Thymus (tissue), 11 donors: ENCODE results near the gene MAP6. TPM values are rescaled to one million over a fixed set of nuclear protein-coding genes. Genes with fewer than 3 reads are reported as not detected.

Experiments used
- DNase-seq, 9 donors: peaks; one replicate each; pipeline ENCODE4 v3.0.0-alpha.2; 2013; ENCODE audit warnings: low spot score in 9 of 9, low read depth in 6 of 9, missing footprints in 1 of 9
- H3K27ac ChIP-seq, 2 donors: one replicate each; pipeline ENCODE4 v1.5.1; 2013; ENCODE audit warnings: control low read depth in 1 of 2, low read depth in 1 of 2, low read length in 1 of 2, mild to moderate bottlenecking in 1 of 2, moderate library complexity in 1 of 2
- H3K27me3 ChIP-seq, 2 donors: one replicate each; pipeline ENCODE4 v1.5.1; 2013; ENCODE audit warnings: low read length in 1 of 2; ENCODE audit not compliant: control insufficient read depth in 2 of 2, insufficient read depth in 1 of 2
- H3K36me3 ChIP-seq, 2 donors: one replicate each; pipeline ENCODE4 v1.5.1; 2013; ENCODE audit warnings: low read length in 1 of 2, mild to moderate bottlenecking in 1 of 2, moderate library complexity in 1 of 2; ENCODE audit not compliant: control insufficient read depth in 2 of 2, insufficient read depth in 2 of 2
- H3K4me1 ChIP-seq, 2 donors: one replicate each; pipeline ENCODE4 v1.5.1; 2013; ENCODE audit warnings: low read length in 2 of 2; ENCODE audit not compliant: control insufficient read depth in 2 of 2, insufficient read depth in 2 of 2
- H3K4me3 ChIP-seq, 2 donors: one replicate each; pipeline ENCODE4 v1.5.1; 2013; ENCODE audit warnings: low read length in 2 of 2, control low read depth in 1 of 2, mild to moderate bottlenecking in 1 of 2
- H3K9me3 ChIP-seq, 2 donors: one replicate each; pipeline ENCODE4 v1.5.1; 2013; ENCODE audit warnings: low read length in 1 of 2, mild to moderate bottlenecking in 1 of 2; ENCODE audit not compliant: control insufficient read depth in 2 of 2, insufficient read depth in 1 of 2
- WGBS: extraction: QIAGEN DNeasy Blood & Tissue Kit; methylation state at CpG from one replicate; pipeline ENCODE4 v1.1.7; 2013; 5-methylcytosine and 5-hydroxymethylcytosine counted together
- polyA plus RNA-seq: library from polyadenylated mRNA; stranded (reverse); fragments of 200-250 nt; gene quantifications from one replicate; pipeline ENCODE4 v1.2.3, GENCODE V29; 2013
- total RNA-seq: library from RNA; stranded (reverse); fragments of 120-200 nt; gene quantifications from one replicate; pipeline ENCODE4 v1.2.4, GENCODE V29; 2013
- donor health status: healthy.

The MAP6 gene
- total and polyA plus RNA-seq, 2 donors, result 1.3 TPM

DNA sequence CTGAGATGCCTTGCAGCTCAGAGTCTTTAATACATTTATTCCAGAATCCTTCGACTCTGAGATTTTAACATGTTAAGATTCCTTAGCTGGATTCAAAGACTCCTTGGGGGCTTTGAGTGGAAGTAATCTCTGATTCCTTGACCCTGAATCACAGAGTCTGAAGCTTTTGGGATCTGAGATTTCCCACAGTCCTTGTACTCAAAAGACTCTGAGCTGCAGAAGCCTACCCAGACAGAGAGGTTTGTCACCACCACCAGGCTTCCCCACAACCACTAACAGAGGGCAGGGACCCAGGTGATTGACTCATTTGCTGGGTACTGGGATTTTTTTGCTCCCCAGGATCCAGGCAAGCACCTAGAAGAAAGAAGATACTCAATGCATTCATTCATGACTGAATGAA, 108.2 kb downstream of the MAP6 start:
- Histone ChIP-seq H3K9me3 (no peaks in the 10 kb centered on the region), H3K27me3 (peaks cover 0 to 4% of the 10 kb centered on the region in 2 donors), H3K4me3 (no peak overlapping the region), H3K36me3 (no peaks in the 10 kb centered on the region), H3K27ac (no peak overlapping the region), H3K4me1 (peaks cover 5 to 59% of the 10 kb centered on the region in 2 donors)
- no peak for DNase-seq
- 91% methylated on average over 1 of the region's 1 CpG for WGBS

DNA sequence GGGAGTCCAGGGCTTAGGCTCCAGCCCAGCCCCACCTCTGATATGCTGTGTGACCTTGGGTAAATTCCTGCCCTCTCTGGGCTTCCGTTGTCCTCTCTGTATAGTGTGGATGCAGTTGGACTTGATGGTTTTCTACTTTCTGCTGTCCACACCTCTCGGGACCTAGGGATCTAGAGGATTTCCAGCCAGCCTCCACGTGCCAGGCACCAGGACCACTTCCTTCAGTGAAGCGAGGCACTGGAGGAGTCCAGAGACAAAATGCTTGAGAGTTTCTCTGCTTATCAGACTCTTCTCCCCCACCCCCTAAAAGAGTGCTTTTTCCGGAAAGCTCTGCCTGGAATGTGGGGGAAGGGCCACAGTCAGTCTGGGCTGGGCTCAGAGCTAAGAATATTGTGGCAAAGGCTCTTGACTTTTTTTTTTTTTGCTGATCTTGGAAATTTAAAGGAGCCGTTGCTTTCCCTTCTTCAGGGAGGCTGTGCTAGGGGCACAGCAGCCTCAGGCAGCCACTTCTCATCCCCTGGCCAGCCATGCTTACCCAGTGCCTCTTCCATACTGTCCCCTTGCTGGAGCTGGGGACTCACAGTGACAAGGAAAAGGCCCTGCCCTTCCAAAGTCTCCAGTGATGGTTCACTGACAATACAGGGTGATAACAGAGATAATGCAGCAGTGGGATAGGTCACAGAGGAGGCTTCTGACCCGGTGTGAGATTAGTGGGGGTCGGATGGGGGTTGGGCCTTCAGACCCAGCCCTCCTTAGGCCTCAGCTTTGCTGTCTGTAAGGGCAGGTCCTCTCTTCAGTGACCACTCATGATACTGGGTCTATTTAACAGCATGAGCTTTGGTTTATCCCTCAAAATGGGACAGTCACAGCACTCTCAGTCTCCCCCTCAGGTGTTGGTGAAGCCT, 109.6 kb downstream of the MAP6 start:
- Histone ChIP-seq H3K27me3 (peaks cover 0 to 4% of the 10 kb centered on the region in 2 donors), H3K9me3 (peaks cover 0 to 4% of the 10 kb centered on the region in 2 donors), H3K36me3 (no peaks in the 10 kb centered on the region), H3K4me1 (peaks cover 5 to 57% of the 10 kb centered on the region in 2 donors), H3K4me3 (no peak overlapping the region), H3K27ac (peak overlapping the region; percentile 58 to 73)
- WGBS, result 86% methylated on average over 8 of the region's 8 CpGs
- no peak for DNase-seq

DNA sequence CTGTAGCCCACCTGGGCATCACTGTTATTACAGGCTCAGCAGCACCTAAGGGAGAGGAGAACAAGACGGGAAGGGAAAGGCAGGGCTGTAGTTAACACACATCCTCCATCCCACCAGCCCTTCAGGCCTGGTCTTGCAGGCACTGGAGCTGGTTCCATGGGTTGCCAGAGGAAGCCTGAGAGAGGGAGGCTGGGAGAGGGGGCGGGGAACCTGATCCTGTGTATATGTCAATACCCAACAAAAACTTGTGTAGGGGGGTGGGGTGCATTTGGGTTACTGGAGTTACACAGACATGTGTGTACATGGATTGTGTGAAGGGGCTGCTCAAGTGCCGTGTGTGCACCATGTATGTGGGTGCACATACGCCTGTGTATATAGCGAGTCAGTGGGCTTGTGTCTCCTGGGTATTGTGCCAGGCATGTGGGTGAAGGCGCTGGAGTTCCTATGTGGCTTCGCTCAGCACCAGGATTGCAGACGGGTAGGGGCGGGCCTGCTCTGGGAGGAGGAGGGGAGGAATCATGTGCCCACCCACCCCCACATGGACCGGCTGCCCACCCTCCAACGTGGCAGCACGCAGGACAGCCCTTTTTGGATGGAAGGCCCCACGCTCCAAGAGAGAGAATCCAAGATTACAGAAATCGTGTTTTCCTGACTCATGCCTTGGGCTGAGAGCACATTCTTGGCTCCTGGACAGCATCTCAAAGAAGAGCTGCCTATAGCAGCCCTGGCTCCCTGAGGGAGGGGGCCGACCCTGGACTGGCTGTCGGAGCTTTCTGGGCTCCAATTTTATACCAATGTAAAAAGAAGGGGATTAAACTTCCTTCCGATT, 111.0 kb downstream of the MAP6 start:
- peaks cover 0 to 4% of the 10 kb centered on the region in 2 donors for H3K27me3 ChIP-seq
- WGBS, result 91% methylated on average over 17 of the region's 17 CpGs
- H3K27ac ChIP-seq, result peak overlapping the region; percentile 54 to 73
- H3K4me3 ChIP-seq, result no peak overlapping the region
- no peak for DNase-seq
- H3K36me3 ChIP-seq, result no peaks in the 10 kb centered on the region
- peaks cover 0 to 6% of the 10 kb centered on the region in 2 donors for H3K9me3 ChIP-seq
- H3K4me1 ChIP-seq, result peaks cover 5 to 48% of the 10 kb centered on the region in 2 donors

DNA sequence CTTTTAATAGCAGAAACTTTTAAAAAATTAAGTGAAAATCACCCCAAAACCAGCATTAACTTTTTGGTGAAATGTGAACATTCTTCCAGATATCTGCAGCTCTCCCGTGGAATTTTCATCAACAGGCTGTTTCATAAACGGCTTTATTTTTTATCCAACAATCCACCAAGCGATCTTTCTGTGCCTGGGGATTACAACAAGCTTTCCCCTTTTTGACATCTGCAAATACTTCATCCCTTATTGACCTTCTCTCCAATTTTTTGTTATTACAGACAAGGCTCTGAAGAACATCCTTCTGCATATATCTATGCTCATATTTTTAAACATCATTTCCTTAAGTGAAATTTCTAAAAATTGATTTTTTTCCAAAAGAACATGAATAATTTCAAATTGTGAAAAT, 112.6 kb downstream of the MAP6 start:
- no peak overlapping the region for H3K27ac ChIP-seq

DNA sequence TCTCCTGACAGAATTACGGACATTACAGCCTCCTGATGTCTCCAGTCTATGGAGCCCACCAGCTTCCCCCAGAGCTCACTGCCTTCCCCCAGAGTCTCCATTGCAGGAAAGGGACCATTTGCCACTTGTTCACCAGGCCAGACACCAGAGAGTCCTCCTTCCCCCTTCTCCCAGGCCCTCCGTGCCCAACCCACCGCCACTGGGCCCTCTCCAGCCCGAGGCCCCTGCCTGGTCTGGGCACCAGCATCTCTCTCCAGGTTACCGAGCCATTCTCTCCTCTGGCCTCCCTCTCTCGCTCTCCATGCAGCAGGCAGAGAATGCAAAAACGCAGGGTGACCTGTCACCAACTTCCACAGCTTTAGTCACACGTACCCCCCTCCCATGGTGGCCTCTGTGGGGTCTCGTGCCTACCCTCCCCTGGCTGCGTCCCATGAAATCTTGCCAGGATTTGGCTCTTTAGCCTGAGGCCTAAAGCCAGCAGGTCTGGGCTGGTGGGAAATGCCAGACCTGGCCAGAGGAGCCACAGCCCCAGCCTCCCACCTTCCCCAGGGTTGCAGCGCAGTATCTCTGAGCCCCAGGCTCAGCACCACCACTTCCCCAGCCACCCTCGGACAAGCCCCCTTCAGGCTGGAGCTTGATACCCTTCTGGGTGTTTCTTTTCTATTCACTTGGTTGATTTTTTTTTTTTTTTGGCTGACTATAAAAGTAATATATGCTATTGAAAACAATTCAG, 113.6 kb downstream of the MAP6 start:
- H3K27ac ChIP-seq, result peak overlapping the region in 1 of 2 donors; percentile 71
- no peak for DNase-seq
- H3K36me3 ChIP-seq, result no peaks in the 10 kb centered on the region
- H3K4me1 ChIP-seq, result peaks cover 0 to 34% of the 10 kb centered on the region in 2 donors
- peaks cover 0 to 6% of the 10 kb centered on the region in 2 donors for H3K9me3 ChIP-seq
- H3K4me3 ChIP-seq, result no peak overlapping the region
- 93% methylated on average over 12 of the region's 12 CpGs for WGBS
- H3K27me3 ChIP-seq, result no peaks in the 10 kb centered on the region

More for the DNA sequence above, 112.6 kb downstream of the MAP6 start:
- no peak for DNase-seq
- H3K9me3 ChIP-seq, result peaks cover 0 to 6% of the 10 kb centered on the region in 2 donors
- no peaks in the 10 kb centered on the region for H3K36me3 ChIP-seq
- H3K4me3 ChIP-seq, result no peak overlapping the region
- H3K27me3 ChIP-seq, result peaks cover 0 to under 1% of the 10 kb centered on the region in 2 donors
- peaks cover 0 to 39% of the 10 kb centered on the region in 2 donors for H3K4me1 ChIP-seq
- 98% methylated on average over 3 of the region's 3 CpGs for WGBS

DNA sequence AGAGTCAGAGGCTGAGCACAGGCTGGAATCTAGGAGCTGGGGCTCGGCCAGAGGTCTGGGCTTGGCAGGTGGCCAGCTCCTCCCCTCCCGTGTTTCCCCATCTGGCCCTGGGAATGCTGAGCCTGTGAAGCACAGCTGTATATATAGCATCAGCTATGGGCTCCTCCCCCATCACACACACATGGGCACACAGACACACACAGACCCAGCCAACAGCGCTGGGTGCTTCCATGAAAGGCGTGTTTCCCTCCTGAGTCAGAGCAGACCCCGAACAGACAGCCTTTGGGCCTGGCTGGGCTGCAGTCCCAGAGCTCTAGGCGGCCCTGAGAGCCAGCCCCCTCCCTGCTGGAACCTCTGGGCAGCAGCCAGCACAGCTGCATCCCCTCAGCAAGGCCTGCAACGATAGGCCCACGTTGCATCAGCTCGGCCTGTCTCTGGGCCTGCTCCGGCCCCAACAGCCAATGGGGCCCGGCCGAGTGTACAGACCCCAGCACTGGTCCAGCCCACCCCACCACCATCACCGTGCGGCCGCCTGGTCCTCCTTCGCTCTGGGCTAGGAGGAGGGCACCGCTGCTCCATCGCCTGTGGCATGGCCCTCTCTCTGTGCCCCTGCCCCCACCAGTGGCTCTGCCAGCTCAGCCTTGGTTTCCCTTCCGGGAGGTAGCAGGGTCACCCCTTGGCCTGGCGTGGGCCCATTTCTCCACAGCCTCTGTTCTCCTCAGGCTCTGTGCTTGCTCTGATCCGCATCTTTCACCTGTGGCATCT, 114.4 kb downstream of the MAP6 start:
- DNase-seq, result peak in 1 of 9 donors; percentile 22
- Histone ChIP-seq H3K27me3 (no peaks in the 10 kb centered on the region), H3K4me1 (peaks cover 0 to 29% of the 10 kb centered on the region in 2 donors), H3K9me3 (peaks cover 0 to 6% of the 10 kb centered on the region in 2 donors), H3K36me3 (no peaks in the 10 kb centered on the region), H3K4me3 (no peak overlapping the region), H3K27ac (peak overlapping the region in 1 of 2 donors; percentile 71)
- 87% methylated on average over 21 of the region's 21 CpGs for WGBS

DNA sequence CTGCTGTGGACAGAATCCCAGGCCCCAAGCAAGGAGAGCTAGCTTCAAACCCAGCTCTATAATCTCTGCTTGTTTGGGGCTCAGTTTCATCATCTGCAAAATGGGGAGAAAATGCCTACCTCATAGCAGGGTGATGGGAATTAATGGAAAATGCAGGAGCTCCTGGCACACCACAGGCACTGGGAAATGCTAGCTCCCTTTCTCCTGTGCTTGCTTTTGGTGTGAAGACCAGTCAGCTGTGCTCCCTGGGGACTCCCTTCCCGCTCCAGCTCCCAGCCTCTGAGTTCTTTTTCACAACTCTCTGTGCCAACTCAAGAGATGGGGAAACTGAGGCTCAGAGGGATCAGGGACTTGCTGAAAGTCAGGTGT, 115.0 kb downstream of the MAP6 start:
- Histone ChIP-seq H3K36me3 (no peaks in the 10 kb centered on the region), H3K27me3 (no peaks in the 10 kb centered on the region), H3K9me3 (peaks cover 0 to 6% of the 10 kb centered on the region in 2 donors), H3K4me3 (no peak overlapping the region), H3K4me1 (peaks cover 0 to 24% of the 10 kb centered on the region in 2 donors), H3K27ac (peak overlapping the region; percentile 13 to 57)
- 89% methylated on average over 1 of the region's 1 CpG for WGBS
- no peak for DNase-seq

DNA sequence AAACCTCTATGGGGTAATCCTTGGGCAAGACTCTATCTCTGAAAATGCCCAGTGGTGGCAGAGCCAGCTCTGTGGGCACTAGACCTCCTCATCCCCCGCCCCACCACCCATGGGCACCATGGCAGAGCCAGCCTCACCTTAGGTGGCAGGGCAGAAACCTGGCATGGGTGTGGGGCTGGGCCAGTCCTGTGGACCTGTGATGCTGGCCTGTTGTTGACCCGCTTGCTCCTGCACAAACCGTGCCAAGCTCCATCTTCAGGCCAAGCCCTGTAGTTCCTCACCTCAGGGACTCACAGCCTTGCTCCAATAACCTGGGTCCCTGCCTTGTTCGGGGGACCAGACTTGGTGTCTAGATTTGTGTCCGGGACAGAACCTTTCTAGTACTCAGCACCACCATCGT, 115.7 kb downstream of the MAP6 start:
- WGBS, result 98% methylated on average over 6 of the region's 6 CpGs
- H3K27ac ChIP-seq, result no peak overlapping the region

More for the DNA sequence above, 115.7 kb downstream of the MAP6 start:
- Histone ChIP-seq H3K9me3 (peaks cover 0 to 6% of the 10 kb centered on the region in 2 donors), H3K4me3 (no peak overlapping the region), H3K36me3 (no peaks in the 10 kb centered on the region), H3K27me3 (no peaks in the 10 kb centered on the region), H3K4me1 (peaks cover 0 to 20% of the 10 kb centered on the region in 2 donors)
- DNase-seq, result no peak
